ENCODE results near the gene POU2F2.

DNA sequence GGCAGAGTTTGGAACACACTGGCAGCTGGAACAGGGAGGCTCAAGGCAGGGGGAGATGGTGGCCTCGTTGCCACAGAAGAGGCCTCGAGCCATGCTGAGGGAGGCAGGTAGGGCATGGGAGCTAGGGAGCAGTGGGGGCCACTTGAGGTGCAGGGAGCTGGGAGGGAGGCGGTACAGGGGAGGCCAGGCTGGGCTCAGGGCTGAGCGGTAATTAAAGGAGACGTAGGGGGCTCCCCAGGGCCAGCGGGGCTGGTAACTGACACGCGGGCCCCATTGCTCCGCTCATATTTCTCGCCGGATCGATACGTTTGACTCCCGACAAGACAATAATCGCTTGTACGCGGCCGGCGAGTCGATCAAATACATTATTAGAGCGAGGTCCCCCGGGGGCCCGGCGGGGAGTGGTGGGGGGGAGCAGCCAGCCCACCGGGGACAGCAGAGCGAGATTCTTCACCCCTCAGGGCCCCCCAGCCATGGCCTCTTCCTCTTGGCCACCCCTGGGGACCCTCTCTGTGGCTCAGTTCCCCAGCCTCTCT, 2.4 kb upstream of the POU2F2 start:
- no peak for TF ChIP-seq EZH2 (IDR thresholded peaks at IDR 0.05; ENCODE audit: low read depth)
- TF ChIP-seq, protein P1, sequence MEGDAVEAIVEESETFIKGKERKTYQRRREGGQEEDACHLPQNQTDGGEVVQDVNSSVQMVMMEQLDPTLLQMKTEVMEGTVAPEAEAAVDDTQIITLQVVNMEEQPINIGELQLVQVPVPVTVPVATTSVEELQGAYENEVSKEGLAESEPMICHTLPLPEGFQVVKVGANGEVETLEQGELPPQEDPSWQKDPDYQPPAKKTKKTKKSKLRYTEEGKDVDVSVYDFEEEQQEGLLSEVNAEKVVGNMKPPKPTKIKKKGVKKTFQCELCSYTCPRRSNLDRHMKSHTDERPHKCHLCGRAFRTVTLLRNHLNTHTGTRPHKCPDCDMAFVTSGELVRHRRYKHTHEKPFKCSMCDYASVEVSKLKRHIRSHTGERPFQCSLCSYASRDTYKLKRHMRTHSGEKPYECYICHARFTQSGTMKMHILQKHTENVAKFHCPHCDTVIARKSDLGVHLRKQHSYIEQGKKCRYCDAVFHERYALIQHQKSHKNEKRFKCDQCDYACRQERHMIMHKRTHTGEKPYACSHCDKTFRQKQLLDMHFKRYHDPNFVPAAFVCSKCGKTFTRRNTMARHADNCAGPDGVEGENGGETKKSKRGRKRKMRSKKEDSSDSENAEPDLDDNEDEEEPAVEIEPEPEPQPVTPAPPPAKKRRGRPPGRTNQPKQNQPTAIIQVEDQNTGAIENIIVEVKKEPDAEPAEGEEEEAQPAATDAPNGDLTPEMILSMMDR (conservative IDR thresholded peaks at IDR 0.05) = no peak
